MCF 10A (cell line): Measurements from ENCODE around the gene SETD5. TPM values are rescaled to one million over a fixed set of nuclear protein-coding genes. Genes with fewer than 3 reads are reported as not detected.

Experiments
- BruUV-seq: library from RNA; stranded (reverse); fragments of 400-500 nt; replicated peaks from 2 replicates; lab custom pipeline; 2021; lab: Mats Ljungman, UMichigan
- CTCF ChIA-PET: fragments of 300-600 bp; sonication (Branson Sonifier 250); formaldehyde crosslinking; extraction: SDS; loops from one replicate; lab custom pipeline; 2021; ENCODE audit warnings: antibody characterized with exemption, inconsistent platforms; lab: Yijun Ruan, JAX
- POLR2A ChIA-PET: fragments of 300-600, 350-650 bp; sonication (Branson Sonifier 250); formaldehyde crosslinking; extraction: SDS; loops from one replicate; lab custom pipeline; 2020; ENCODE audit warnings: antibody characterized with exemption, inconsistent platforms; lab: Yijun Ruan, JAX
- DNase-seq: peaks from one replicate; pipeline ENCODE4 v3.0.0-alpha.2; 2018; ENCODE audit not compliant: unreplicated experiment
- H3K27ac Mint-ChIP-seq: one replicate; pipeline ENCODE4 v1.8.0; 2022; ENCODE audit warnings: mild to moderate bottlenecking, low read depth, mixed read lengths; ENCODE audit not compliant: unreplicated experiment
- H3K27me3 Mint-ChIP-seq: one replicate; pipeline ENCODE4 v1.8.0; 2022; ENCODE audit warnings: mixed read lengths; ENCODE audit not compliant: insufficient read depth, unreplicated experiment
- H3K36me3 Mint-ChIP-seq: one replicate; pipeline ENCODE4 v1.8.0; 2022; ENCODE audit warnings: mild to moderate bottlenecking, moderate library complexity, mixed read lengths; ENCODE audit not compliant: insufficient read depth, unreplicated experiment
- H3K4me1 Mint-ChIP-seq: one replicate; pipeline ENCODE4 v1.8.0; 2022; ENCODE audit warnings: mixed read lengths; ENCODE audit not compliant: insufficient read depth, unreplicated experiment
- H3K4me3 Mint-ChIP-seq: one replicate; pipeline ENCODE4 v1.8.0; 2022; ENCODE audit warnings: mild to moderate bottlenecking, moderate library complexity, mixed read lengths; ENCODE audit not compliant: unreplicated experiment
- H3K9me3 Mint-ChIP-seq: one replicate; pipeline ENCODE4 v1.8.0; 2022; ENCODE audit warnings: mixed read lengths; ENCODE audit not compliant: unreplicated experiment
- CTCF ChIP-seq: fragments of 200-600 bp; IDR thresholded peaks from one replicate; pipeline ENCODE4 v1.8.0; 2022; ENCODE audit warnings: antibody characterized with exemption, mild to moderate bottlenecking; ENCODE audit not compliant: unreplicated experiment
- intact Hi-C: fragments of 100-400 bp; cut with micrococcal nuclease; formaldehyde crosslinking; loops from 2 replicates; pipeline ENCODE4 v1.14.1; 2022
- total RNA-seq: library from RNA; stranded (reverse); gene quantifications from 2 replicates; pipeline ENCODE4 v1.2.3, GENCODE V29; 2022

Gene SETD5
- total RNA-seq, 1 experiment from 2014 or later = 149 TPM

GRCh38 chr3:9351709-9352126, 45.7 kb upstream of the SETD5 start:
- no peak for TF ChIP-seq CTCF
- no peak overlapping the region for H3K4me3 Mint-ChIP-seq
- peaks cover 29% of the 10 kb centered on the region for H3K4me1 Mint-ChIP-seq
- ChIA-PET CTCF (interaction anchor here (0.9 to 3.8 kb wide), 4 partner anchors 12 to 298 kb away, joined by 3 to 55 read pairs (median 3); partner anchors contain the start of genes MTMR14 and THUMPD3), POLR2A (no interaction called here)
- no peaks in the 10 kb centered on the region for H3K9me3 Mint-ChIP-seq
- BruUV-seq = no TSS peak
- no peaks in the 10 kb centered on the region for H3K27me3 Mint-ChIP-seq
- H3K27ac Mint-ChIP-seq = no peak overlapping the region
- no peak for DNase-seq
- intact Hi-C loops = no loop called here
- H3K36me3 Mint-ChIP-seq = peaks cover 7% of the 10 kb centered on the region

- H3K36me3 Mint-ChIP-seq = peaks cover 7% of the 10 kb centered on the region
- no peaks in the 10 kb centered on the region for H3K27me3 Mint-ChIP-seq
- H3K27ac Mint-ChIP-seq = no peak overlapping the region
- BruUV-seq = no TSS peak
- intact Hi-C loops = loop anchor here (1.0 kb wide), 2 partner anchors 70 to 150 kb away; no protein-coding TSS in a partner anchor
- peaks cover 24% of the 10 kb centered on the region for H3K4me1 Mint-ChIP-seq
- H3K9me3 Mint-ChIP-seq = no peaks in the 10 kb centered on the region
- peak; percentile 67 for DNase-seq
- H3K4me3 Mint-ChIP-seq = no peak overlapping the region
- TF ChIP-seq CTCF = peak; percentile 90
- ChIA-PET CTCF (interaction anchor here (0.5 to 3.8 kb wide), 27 partner anchors 10 to 775 kb away, joined by 3 to 55 read pairs (median 4); partner anchors contain the start of genes BRPF1, MTMR14 and THUMPD3), POLR2A (interaction anchor here (0.9 to 2.9 kb wide), 4 partner anchors 10 to 71 kb away, joined by 3 to 29 read pairs (median 11); partner anchors contain the start of genes SETD5 and THUMPD3)
Observed at GRCh38 chr3:9352917-9353752, 44.3 kb upstream of the SETD5 start.

GRCh38 chr3:9361691-9362388, 35.6 kb upstream of the SETD5 start:
- Mint-ChIP-seq H3K27ac (peak overlapping the region; percentile 99), H3K9me3 (no peaks in the 10 kb centered on the region), H3K36me3 (peaks cover 33% of the 10 kb centered on the region), H3K4me3 (peak overlapping the region; percentile 97), H3K4me1 (peaks cover 5% of the 10 kb centered on the region), H3K27me3 (no peaks in the 10 kb centered on the region)
- BruUV-seq = no TSS peak
- intact Hi-C loops = loop anchor here (2.0 kb wide), 1 partner anchor 61 kb away; no protein-coding TSS in a partner anchor
- CTCF ChIA-PET = interaction anchor here (0.6 to 4.5 kb wide), 8 partner anchors 9 to 454 kb away, joined by 3 to 55 read pairs (median 3); partner anchors contain the start of gene SRGAP3
- no peak for DNase-seq
- no peak for TF ChIP-seq CTCF
- POLR2A ChIA-PET = interaction anchor here (0.6 to 5.4 kb wide), 20 partner anchors 8 to 397 kb away, joined by 3 to 158 read pairs (median 6); partner anchors contain the start of genes MTMR14 and SETD5
